Endothelial cell of umbilical vein (primary cell): ENCODE results near the gene GON4L. TPM values are rescaled to one million over a fixed set of nuclear protein-coding genes. Genes with fewer than 3 reads are reported as not detected.

Source experiments
- BruUV-seq: library from RNA; stranded (reverse); fragments of 400-500 nt; replicated peaks from 2 replicates; lab custom pipeline; 2021; lab: Mats Ljungman, UMichigan
- CTCF ChIA-PET: fragments of 300-600, 350-600 bp; sonication (Branson Sonifier 250); formaldehyde crosslinking; loops from one replicate; lab custom pipeline; 2021; ENCODE audit warnings: antibody characterized with exemption, inconsistent platforms; lab: Charles Lee
- POLR2A ChIA-PET: fragments of 300-600, 350-600 bp; sonication (Branson Sonifier 250); formaldehyde crosslinking; loops from one replicate; lab custom pipeline; 2021; ENCODE audit warnings: antibody characterized with exemption, inconsistent platforms; lab: Charles Lee
- DNase-seq: peaks from one replicate; pipeline ENCODE4 v3.0.0-alpha.2; 2011; ENCODE audit warnings: low read depth, low spot score
- FAIRE-seq: peaks from 2 replicates; lab custom pipeline; 2011; peaks lifted over from hg19 to GRCh38; lab: Jason Lieb, UNC
- H2AFZ ChIP-seq: 2 replicates; pipeline ENCODE4 v1.6.0; 2012; ENCODE audit warnings: low read depth, low read length, control low read depth, inconsistent platforms
- H3K27ac ChIP-seq: 2 replicates; pipeline ENCODE4 v1.5.1; 2011; ENCODE audit warnings: low read depth, mild to moderate bottlenecking, control low read depth, low read length, moderate library complexity; ENCODE audit not compliant: insufficient read depth
- H3K27me3 ChIP-seq, 2 experiments: 2 replicates each; pipeline versions ENCODE4 v1.6.0 to v1.6.1; 2011; ENCODE audit warnings: low read length in 2 of 2, mixed read lengths in 1 of 2; ENCODE audit not compliant: control insufficient read depth in 2 of 2, insufficient read depth in 2 of 2
- H3K36me3 ChIP-seq, 2 experiments: 2 replicates in 1 of 2; 3 replicates in 1 of 2; pipeline ENCODE4 v1.5.1; 2011; ENCODE audit warnings: low read length in 2 of 2, mild to moderate bottlenecking in 1 of 2, moderate library complexity in 1 of 2; ENCODE audit not compliant: control insufficient read depth in 2 of 2, insufficient read depth in 2 of 2; ENCODE audit errors: extremely low read depth in 1 of 2
- H3K4me1 ChIP-seq: 3 replicates; pipeline ENCODE4 v1.5.1; 2011; ENCODE audit warnings: mild to moderate bottlenecking, low read length; ENCODE audit not compliant: control insufficient read depth, insufficient read depth; ENCODE audit errors: extremely low read depth
- H3K4me2 ChIP-seq: 2 replicates; pipeline ENCODE4 v1.6.1; 2011; ENCODE audit warnings: low read length, control low read depth, mixed read lengths; ENCODE audit not compliant: insufficient read depth
- H3K4me3 ChIP-seq, 3 experiments: fragments of 200-600 bp in 1 of 3; sonication (generic), shearing (Covaris generic) in 1 of 3; replicated peaks in 1 of 3; 2 replicates each; pipeline ENCODE4 v1.5.1; 2011 to 2016; ENCODE audit warnings: control low read depth in 3 of 3, low read length in 3 of 3, mild to moderate bottlenecking in 2 of 3, inconsistent platforms in 1 of 3, low read depth in 1 of 3, moderate library complexity in 1 of 3; ENCODE audit not compliant: insufficient read depth in 1 of 3
- H3K79me2 ChIP-seq: 2 replicates; pipeline ENCODE4 v1.6.0; 2012; ENCODE audit warnings: low read length, inconsistent platforms; ENCODE audit not compliant: control insufficient read depth, insufficient read depth
- H3K9ac ChIP-seq: replicated peaks from 2 replicates; pipeline ENCODE3; 2011; ENCODE audit warnings: low read length, control low read depth; ENCODE audit not compliant: insufficient read depth; ENCODE audit errors: extremely low read depth
- H3K9me1 ChIP-seq: replicated peaks from 3 replicates; pipeline ENCODE4 v1.6.0; 2011; ENCODE audit warnings: mild to moderate bottlenecking, low read length; ENCODE audit not compliant: control insufficient read depth, insufficient read depth; ENCODE audit errors: extremely low read depth
- H3K9me3 ChIP-seq: replicated peaks from 2 replicates; pipeline ENCODE4 v1.5.1; 2012; ENCODE audit warnings: low read length, inconsistent platforms; ENCODE audit not compliant: control insufficient read depth, insufficient read depth
- H4K20me1 ChIP-seq: replicated peaks from 2 replicates; pipeline ENCODE3; 2011; ENCODE audit warnings: mild to moderate bottlenecking, low read length; ENCODE audit not compliant: control insufficient read depth, insufficient read depth; ENCODE audit errors: extremely low read depth
- EZH2 ChIP-seq: IDR thresholded peaks from 2 replicates; pipeline ENCODE4 v1.6.1; 2012; ENCODE audit warnings: borderline replicate concordance, low read depth, mild to moderate bottlenecking, moderate library complexity, low read length, inconsistent platforms; ENCODE audit not compliant: severe bottlenecking
- FOS ChIP-seq: IDR thresholded peaks from 2 replicates; pipeline ENCODE4 v1.6.1; 2011; ENCODE audit warnings: mild to moderate bottlenecking, low read length, moderate library complexity, borderline replicate concordance; ENCODE audit not compliant: insufficient read depth
- GATA2 ChIP-seq: IDR thresholded peaks from 2 replicates; pipeline ENCODE4 v1.7.0; 2011; ENCODE audit warnings: low read depth, mild to moderate bottlenecking, moderate library complexity, mixed read lengths, low read length; ENCODE audit not compliant: insufficient read length, insufficient read depth
- JUN ChIP-seq: IDR thresholded peaks from 2 replicates; pipeline ENCODE4 v1.6.1; 2011; ENCODE audit warnings: borderline replicate concordance, low read depth; ENCODE audit not compliant: insufficient read length, insufficient read depth
- MYC ChIP-seq: IDR thresholded peaks from one replicate; pipeline ENCODE4 v1.6.1; 2011; ENCODE audit warnings: mild to moderate bottlenecking, low read depth, low read length
- POLR2A ChIP-seq: IDR thresholded peaks from 2 replicates; pipeline ENCODE4 v1.6.1; 2012; ENCODE audit warnings: low read depth, mild to moderate bottlenecking, control low read depth, low read length
- POLR2AphosphoS5 ChIP-seq: IDR thresholded peaks from 2 replicates; pipeline ENCODE4 v1.6.1; 2012; ENCODE audit warnings: low read depth, mild to moderate bottlenecking, control low read depth, low read length, moderate library complexity; ENCODE audit not compliant: insufficient read depth
- dilution Hi-C: fragments of 300-500 bp; cut with MboI; formaldehyde crosslinking; loops from one replicate; pipeline ENCODE4 v1.15.0; 2019; ENCODE audit warnings: low sequenced_read_pairs; ENCODE audit not compliant: extremely low pct_ligation_motif_present
- intact Hi-C: fragments of 100-400 bp; cut with micrococcal nuclease; formaldehyde crosslinking; loops from one replicate; pipeline ENCODE4 v1.10.0; 2022
- polyA plus RNA-seq, 4 experiments: library from polyadenylated mRNA; depleted of rRNA in 3 of 4; stranded (reverse) in 3 of 4; unstranded in 1 of 4; fragments of >200 nt; gene quantifications; 2 replicates each; pipeline versions ENCODE4 v1.2.1 to v1.2.3, GENCODE V29; 2011 to 2012; ENCODE audit warnings: missing spikeins in 1 of 4
- total RNA-seq: library from RNA; stranded (reverse); gene quantifications from 2 replicates; pipeline ENCODE4 v1.2.3, GENCODE V29; 2021
- TF ChIP-seq, protein P1 (sequence below), 2 donors: IDR thresholded peaks; 1 replicate in 1 of 2; 2 replicates in 1 of 2; pipeline ENCODE4 v1.5.1; 2011; ENCODE audit warnings: low read length in 2 of 2, mild to moderate bottlenecking in 2 of 2, moderate library complexity in 2 of 2, control low read depth in 1 of 2, inconsistent platforms in 1 of 2, low read depth in 1 of 2; ENCODE audit not compliant: insufficient read depth in 1 of 2; ENCODE audit errors: extremely low read depth in 1 of 2
- TF ChIP-seq, protein P2 (sequence below): IDR thresholded peaks from 2 replicates; pipeline ENCODE4 v1.6.1; 2011; ENCODE audit not compliant: insufficient read depth, insufficient read length

The GON4L gene
- total and polyA plus RNA-seq, 2 donors (not counting 3 experiments of a cell fraction or from before 2014, with no cell fraction given) = 30.5 to 58.7 TPM

DNA sequence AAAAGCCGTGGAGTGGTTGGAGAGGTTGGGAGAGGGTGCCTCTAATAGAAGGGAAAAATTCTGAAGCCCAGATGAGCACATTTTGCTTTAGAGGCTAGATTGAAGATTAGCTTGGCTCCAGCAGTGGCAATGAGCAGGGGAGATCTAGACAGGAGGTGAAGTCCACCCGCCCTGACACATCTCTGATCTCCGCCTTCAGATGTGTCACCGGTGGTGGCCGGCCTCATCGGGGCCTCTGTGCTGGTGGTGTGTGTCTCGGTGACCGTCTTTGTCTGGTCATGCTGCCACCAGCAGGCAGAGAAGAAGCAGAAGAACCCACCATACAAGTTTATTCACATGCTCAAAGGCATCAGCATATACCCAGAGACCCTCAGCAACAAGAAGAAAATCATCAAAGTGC is 10.8 kb upstream of the GON4L start:
- no peak overlapping the region for H3K9ac ChIP-seq
- H3K4me1 ChIP-seq = no peaks in the 10 kb centered on the region
- H3K27ac ChIP-seq = no peak overlapping the region
- H3K9me1 ChIP-seq = no peaks in the 10 kb centered on the region
- TF ChIP-seq POLR2A (no peak), FOS (no peak), JUN (no peak), GATA2 (no peak), EZH2 (no peak), POLR2AphosphoS5 (no peak), MYC (no peak)
- TF ChIP-seq, protein P1, sequence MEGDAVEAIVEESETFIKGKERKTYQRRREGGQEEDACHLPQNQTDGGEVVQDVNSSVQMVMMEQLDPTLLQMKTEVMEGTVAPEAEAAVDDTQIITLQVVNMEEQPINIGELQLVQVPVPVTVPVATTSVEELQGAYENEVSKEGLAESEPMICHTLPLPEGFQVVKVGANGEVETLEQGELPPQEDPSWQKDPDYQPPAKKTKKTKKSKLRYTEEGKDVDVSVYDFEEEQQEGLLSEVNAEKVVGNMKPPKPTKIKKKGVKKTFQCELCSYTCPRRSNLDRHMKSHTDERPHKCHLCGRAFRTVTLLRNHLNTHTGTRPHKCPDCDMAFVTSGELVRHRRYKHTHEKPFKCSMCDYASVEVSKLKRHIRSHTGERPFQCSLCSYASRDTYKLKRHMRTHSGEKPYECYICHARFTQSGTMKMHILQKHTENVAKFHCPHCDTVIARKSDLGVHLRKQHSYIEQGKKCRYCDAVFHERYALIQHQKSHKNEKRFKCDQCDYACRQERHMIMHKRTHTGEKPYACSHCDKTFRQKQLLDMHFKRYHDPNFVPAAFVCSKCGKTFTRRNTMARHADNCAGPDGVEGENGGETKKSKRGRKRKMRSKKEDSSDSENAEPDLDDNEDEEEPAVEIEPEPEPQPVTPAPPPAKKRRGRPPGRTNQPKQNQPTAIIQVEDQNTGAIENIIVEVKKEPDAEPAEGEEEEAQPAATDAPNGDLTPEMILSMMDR (IDR thresholded peaks at IDR 0.05; ENCODE audit: extremely low read depth in 1 of 2, insufficient read depth in 1 of 2, low read depth in 1 of 2, low read length in 2 of 2) = no peak
- TF ChIP-seq, protein P2, sequence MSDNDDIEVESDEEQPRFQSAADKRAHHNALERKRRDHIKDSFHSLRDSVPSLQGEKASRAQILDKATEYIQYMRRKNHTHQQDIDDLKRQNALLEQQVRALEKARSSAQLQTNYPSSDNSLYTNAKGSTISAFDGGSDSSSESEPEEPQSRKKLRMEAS = no peak
- H3K36me3 ChIP-seq = peaks cover 0 to 3% of the 10 kb centered on the region in 2 experiments
- no peak for DNase-seq
- ChIA-PET POLR2A (no interaction called here), CTCF (interaction anchor here (0.6 kb wide), 1 partner anchor 39 kb away, joined by 3 read pairs; no protein-coding TSS in a partner anchor)
- peaks cover 2% of the 10 kb centered on the region for H3K79me2 ChIP-seq
- no peak for FAIRE-seq
- H3K27me3 ChIP-seq = no peaks in the 10 kb centered on the region
- no TSS peak for BruUV-seq
- H3K4me2 ChIP-seq = no peak overlapping the region
- no peaks in the 10 kb centered on the region for H3K9me3 ChIP-seq
- no peak overlapping the region for H3K4me3 ChIP-seq
- intact Hi-C loops = no loop called here
- no peak overlapping the region for H2AFZ ChIP-seq
- dilution Hi-C loops = no loop called here
- no peaks in the 10 kb centered on the region for H4K20me1 ChIP-seq
